Lower leg skin (tissue), 4 donors: ENCODE results near the gene TMEM135. TPM values are rescaled to one million over a fixed set of nuclear protein-coding genes. Genes with fewer than 3 reads are reported as not detected.

Experiments
- DNase-seq, 2 donors: peaks; one replicate each; pipeline ENCODE4 v3.0.0-alpha.2; 2019; ENCODE audit warnings: low spot score in 2 of 2
- H3K4me3 ChIP-seq: fragments of 200-600 bp; sonication (generic); 2 replicates; pipeline ENCODE4 v1.5.1; 2017; ENCODE audit warnings: mild to moderate bottlenecking, low read depth; ENCODE audit not compliant: poor library complexity, severe bottlenecking
- POLR2A ChIP-seq, 2 donors: fragments of 450-650 bp; IDR thresholded peaks; one replicate each; pipeline ENCODE4 v1.6.1; 2016 to 2017; ENCODE audit warnings: antibody characterized with exemption in 2 of 2, mild to moderate bottlenecking in 1 of 2, moderate library complexity in 1 of 2
- WGBS, 2 donors: methylation state at CpG; one replicate each; pipeline ENCODE4 v1.1.5; 2018; 5-methylcytosine and 5-hydroxymethylcytosine counted together
- intact Hi-C: fragments of 100-400 bp; cut with DNase I; formaldehyde crosslinking; loops from one replicate; pipeline ENCODE4 v1.15.0; 2023; ENCODE audit warnings: low total_unique reads
- total RNA-seq, 4 donors: library from RNA; depleted of rRNA; stranded (reverse); fragments of >200 nt; gene quantifications; one replicate each; pipeline ENCODE4 v1.1.0, GENCODE V29; 2016
- TF ChIP-seq, protein P1 (sequence below), 3 donors: fragments of 450-650 bp; IDR thresholded peaks; one replicate each; pipeline ENCODE4 v1.5.1; 2016; ENCODE audit warnings: antibody characterized with exemption in 3 of 3, mild to moderate bottlenecking in 3 of 3, moderate library complexity in 2 of 3

Gene TMEM135
- total RNA-seq, 4 donors from 2014 or later, result 6.2 to 14.2 (median 10.3) TPM

DNA sequence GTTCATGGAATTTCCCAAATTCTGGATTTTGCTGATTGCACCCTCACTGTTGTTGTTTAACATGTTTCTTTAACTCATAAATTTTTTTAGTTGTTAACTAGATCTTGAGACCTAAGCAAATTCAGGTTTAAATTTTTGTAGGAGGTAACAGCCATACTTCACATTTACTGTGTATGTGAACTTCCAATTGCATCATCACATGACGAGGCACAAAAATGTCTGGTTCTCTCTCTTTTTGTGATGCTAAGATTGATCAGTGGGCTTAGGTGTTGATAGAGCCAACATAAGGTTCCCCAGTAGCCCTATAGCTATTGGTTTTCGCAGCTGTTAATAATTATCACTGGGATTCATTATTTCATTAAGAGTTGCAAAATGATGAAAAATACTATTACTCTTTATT, 277.5 kb downstream of the TMEM135 start:
- 95 to 100% methylated on average over 2 of the region's 2 CpGs for WGBS, 2 donors
- intact Hi-C loops, result no loop called here
- H3K4me3 ChIP-seq, result no peak overlapping the region
- DNase-seq, result no peak
- no peak for TF ChIP-seq POLR2A (IDR thresholded peaks at IDR 0.05)
- TF ChIP-seq, protein P1, sequence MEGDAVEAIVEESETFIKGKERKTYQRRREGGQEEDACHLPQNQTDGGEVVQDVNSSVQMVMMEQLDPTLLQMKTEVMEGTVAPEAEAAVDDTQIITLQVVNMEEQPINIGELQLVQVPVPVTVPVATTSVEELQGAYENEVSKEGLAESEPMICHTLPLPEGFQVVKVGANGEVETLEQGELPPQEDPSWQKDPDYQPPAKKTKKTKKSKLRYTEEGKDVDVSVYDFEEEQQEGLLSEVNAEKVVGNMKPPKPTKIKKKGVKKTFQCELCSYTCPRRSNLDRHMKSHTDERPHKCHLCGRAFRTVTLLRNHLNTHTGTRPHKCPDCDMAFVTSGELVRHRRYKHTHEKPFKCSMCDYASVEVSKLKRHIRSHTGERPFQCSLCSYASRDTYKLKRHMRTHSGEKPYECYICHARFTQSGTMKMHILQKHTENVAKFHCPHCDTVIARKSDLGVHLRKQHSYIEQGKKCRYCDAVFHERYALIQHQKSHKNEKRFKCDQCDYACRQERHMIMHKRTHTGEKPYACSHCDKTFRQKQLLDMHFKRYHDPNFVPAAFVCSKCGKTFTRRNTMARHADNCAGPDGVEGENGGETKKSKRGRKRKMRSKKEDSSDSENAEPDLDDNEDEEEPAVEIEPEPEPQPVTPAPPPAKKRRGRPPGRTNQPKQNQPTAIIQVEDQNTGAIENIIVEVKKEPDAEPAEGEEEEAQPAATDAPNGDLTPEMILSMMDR (IDR thresholded peaks at IDR 0.05), result no peak

DNA sequence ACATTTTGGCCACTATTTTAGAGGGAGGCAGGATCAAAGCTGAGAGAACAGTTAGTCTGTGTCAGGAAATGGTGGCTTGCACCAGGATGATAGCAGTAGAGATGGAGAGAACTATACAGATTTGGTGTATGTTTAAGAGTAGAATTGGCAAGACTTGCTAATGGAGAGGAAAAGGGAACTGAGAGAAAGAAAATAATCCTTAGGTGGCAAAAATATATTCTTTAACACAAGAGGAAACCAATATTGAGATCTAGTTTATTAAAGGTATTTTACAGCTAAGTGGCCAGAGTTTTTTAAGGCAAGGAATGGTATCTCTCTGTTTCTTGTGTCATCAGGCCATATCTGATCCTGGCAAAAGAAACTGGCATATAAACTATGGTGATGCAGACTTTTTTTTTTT, 278.8 kb downstream of the TMEM135 start:
- TF ChIP-seq, protein P1 (IDR thresholded peaks at IDR 0.05), result no peak
- TF ChIP-seq POLR2A (IDR thresholded peaks at IDR 0.05), result no peak
- H3K4me3 ChIP-seq, result no peak overlapping the region
- no peak for DNase-seq
- intact Hi-C loops, result no loop called here

DNA sequence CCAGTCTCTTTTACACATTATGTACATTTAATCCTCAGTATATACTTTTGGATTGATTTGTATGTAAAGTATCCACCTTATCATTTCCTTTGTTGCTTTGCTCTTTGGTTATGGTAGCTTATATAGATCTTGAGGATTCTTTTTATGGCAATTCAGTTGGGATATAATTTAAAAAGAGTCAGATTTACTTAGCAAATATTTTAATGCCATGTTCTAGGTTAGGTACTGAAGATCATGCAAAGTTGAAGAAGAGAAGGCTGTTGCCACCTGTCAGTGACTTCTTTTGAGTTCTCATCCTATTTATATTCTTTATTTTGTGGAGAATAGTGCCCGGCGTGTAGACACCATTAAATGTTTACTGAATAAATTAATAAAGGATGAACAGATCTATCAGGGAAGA, 279.7 kb downstream of the TMEM135 start:
- TF ChIP-seq, protein P1 (IDR thresholded peaks at IDR 0.05), result no peak
- WGBS, 2 donors, result 95 to 97% methylated on average over 2 of the region's 2 CpGs
- intact Hi-C loops, result no loop called here
- DNase-seq, result no peak
- H3K4me3 ChIP-seq, result no peak overlapping the region

DNA sequence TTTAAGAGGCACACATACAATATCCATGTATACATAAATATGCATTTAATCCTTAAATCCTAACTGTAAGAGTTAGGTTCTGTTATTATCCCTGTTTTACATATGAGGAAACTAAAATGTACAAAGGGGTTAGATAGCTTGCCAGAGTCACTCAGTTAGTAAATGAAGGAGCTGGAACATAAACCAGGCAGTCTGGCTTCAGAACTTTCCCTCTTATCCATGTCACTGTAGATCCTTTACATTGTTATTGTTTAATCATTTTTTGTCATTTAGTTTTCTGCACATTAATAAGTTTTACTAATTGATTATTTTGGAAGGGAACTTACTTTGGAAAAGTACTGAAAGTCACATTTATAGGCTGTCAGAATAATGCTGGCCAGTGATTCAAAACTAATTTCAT, 282.4 kb downstream of the TMEM135 start:
- intact Hi-C loops, result no loop called here
- H3K4me3 ChIP-seq, result no peak overlapping the region
- no peak for DNase-seq
- TF ChIP-seq, protein P1 (IDR thresholded peaks at IDR 0.05), result no peak
- TF ChIP-seq POLR2A (IDR thresholded peaks at IDR 0.05), result no peak

DNA sequence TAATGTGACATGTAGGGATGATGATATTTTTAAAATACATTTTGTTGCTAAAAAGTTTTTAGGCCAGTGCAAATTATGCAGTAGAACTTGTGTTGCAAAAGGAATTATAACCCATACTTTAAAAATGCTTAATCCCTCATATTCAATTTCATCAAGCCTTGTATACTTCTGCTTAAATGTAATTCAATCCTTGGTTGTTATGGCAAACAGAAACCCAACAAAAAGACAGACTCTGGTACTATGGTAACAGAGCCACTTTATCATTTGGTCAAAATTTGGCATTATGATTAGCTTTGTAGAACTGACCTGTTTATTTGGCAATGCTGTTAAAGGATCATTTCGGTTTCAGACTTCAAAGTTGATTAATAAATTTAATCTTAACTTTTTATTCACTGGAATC, 284.8 kb downstream of the TMEM135 start:
- no peak for DNase-seq
- WGBS, 2 donors, result 86 to 89% methylated on average over 1 of the region's 1 CpG
- intact Hi-C loops, result no loop called here
- H3K4me3 ChIP-seq, result no peak overlapping the region
- TF ChIP-seq POLR2A (IDR thresholded peaks at IDR 0.05), result no peak
- TF ChIP-seq, protein P1 (IDR thresholded peaks at IDR 0.05), result no peak

DNA sequence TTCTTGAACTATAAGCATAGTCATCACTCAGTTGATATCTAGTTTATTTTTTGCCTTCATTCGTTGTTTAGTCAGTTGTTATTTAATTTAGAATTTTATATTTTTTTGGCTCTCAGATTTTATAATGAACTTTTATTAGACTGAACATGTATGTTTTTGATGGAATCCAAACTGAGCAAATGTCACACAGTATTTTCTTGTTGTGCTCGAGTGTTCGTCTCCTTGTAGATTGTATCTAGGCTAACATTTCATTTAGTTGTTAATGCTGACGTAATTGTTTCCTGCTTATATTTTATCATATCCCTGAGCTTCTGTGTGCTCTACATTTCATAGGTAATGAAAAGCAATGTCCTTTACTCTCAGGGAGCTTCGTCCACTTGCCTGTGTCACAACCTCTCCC, 286.2 kb downstream of the TMEM135 start:
- intact Hi-C loops, result no loop called here
- TF ChIP-seq, protein P1 (IDR thresholded peaks at IDR 0.05), result no peak
- no peak for TF ChIP-seq POLR2A (IDR thresholded peaks at IDR 0.05)
- WGBS, 2 donors, result 90 to 97% methylated on average over 5 of the region's 5 CpGs
- DNase-seq, result no peak
- H3K4me3 ChIP-seq, result no peak overlapping the region
